Parathyroid adenoma (tissue), 2 donors: ENCODE results near the gene OR10AG1.

Experiments used
- H2AFZ ChIP-seq: fragments of 300-600 bp; sonication (generic); one replicate; pipeline ENCODE4 v1.7.0; 2017; ENCODE audit warnings: antibody characterized with exemption, mild to moderate bottlenecking
- H3K27ac ChIP-seq: fragments of 300-600 bp; sonication (generic); one replicate; pipeline ENCODE4 v1.7.0; 2017
- H3K27me3 ChIP-seq: fragments of 300-600 bp; sonication (generic); one replicate; pipeline ENCODE4 v1.7.0; 2017; ENCODE audit warnings: low read length; ENCODE audit not compliant: control insufficient read depth, insufficient read depth
- H3K36me3 ChIP-seq: fragments of 300-600 bp; sonication (generic); one replicate; pipeline ENCODE4 v1.7.0; 2017; ENCODE audit warnings: low read length; ENCODE audit not compliant: control insufficient read depth, insufficient read depth
- H3K4me1 ChIP-seq: fragments of 300-600 bp; sonication (generic); one replicate; pipeline ENCODE4 v1.7.0; 2017; ENCODE audit warnings: control low read depth
- H3K4me2 ChIP-seq: fragments of 300-600 bp; sonication (generic); one replicate; pipeline ENCODE4 v1.7.0; 2017; ENCODE audit warnings: low read length
- H3K4me3 ChIP-seq: fragments of 300-600 bp; sonication (generic); one replicate; pipeline ENCODE4 v1.7.0; 2017; ENCODE audit warnings: low read depth, low read length
- H3K79me2 ChIP-seq: fragments of 300-600 bp; sonication (generic); one replicate; pipeline ENCODE4 v1.7.0; 2017; ENCODE audit warnings: control low read depth
- H3K9ac ChIP-seq: fragments of 300-600 bp; sonication (generic); one replicate; pipeline ENCODE4 v1.7.0; 2017; ENCODE audit warnings: mild to moderate bottlenecking
- H3K9me3 ChIP-seq: fragments of 300-600 bp; sonication (generic); one replicate; pipeline ENCODE4 v1.7.0; 2017; ENCODE audit warnings: low read length; ENCODE audit not compliant: control insufficient read depth
- TF ChIP-seq, protein P1 (sequence below): fragments of 300-600 bp; sonication (generic); IDR thresholded peaks from one replicate; pipeline ENCODE4 v1.7.0; 2017; ENCODE audit warnings: antibody characterized with exemption, mild to moderate bottlenecking
- donor health status: primary hyperparathyroidism.

The OR10AG1 gene

DNA sequence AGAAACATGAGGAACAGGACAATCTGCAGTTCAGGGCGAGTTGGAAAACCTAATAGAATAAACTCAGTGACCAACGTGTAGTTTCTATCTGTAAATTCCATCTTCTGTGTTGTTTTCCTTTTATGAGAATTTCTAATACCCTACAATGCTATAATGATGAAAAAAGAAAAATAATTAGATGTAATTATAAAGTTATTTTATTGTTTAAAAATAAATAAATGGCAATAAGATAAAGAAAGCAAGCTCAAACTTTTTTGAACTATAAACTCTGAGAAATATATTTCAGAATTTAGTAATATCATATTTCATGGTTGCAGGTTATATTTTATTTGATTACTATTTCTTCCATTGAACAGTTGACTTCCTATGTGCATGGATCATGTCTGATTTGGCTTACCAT lies 33.4 kb downstream of the OR10AG1 start, which contains the start of gene OR5I1:
Gene OR5I1 (minus strand): TSS at position 101 of the 400 bp plus-strand sequence. CDS start 0 bp downstream, at position 101.
- H3K9me3 ChIP-seq, result no peaks in the 10 kb centered on the region
- no peak within 1 kb of the TSS for H3K4me3 ChIP-seq
- H3K27ac ChIP-seq, result no peak within 1 kb of the TSS
- no peak within 1 kb of the TSS for H3K4me2 ChIP-seq
- TF ChIP-seq, protein P1, sequence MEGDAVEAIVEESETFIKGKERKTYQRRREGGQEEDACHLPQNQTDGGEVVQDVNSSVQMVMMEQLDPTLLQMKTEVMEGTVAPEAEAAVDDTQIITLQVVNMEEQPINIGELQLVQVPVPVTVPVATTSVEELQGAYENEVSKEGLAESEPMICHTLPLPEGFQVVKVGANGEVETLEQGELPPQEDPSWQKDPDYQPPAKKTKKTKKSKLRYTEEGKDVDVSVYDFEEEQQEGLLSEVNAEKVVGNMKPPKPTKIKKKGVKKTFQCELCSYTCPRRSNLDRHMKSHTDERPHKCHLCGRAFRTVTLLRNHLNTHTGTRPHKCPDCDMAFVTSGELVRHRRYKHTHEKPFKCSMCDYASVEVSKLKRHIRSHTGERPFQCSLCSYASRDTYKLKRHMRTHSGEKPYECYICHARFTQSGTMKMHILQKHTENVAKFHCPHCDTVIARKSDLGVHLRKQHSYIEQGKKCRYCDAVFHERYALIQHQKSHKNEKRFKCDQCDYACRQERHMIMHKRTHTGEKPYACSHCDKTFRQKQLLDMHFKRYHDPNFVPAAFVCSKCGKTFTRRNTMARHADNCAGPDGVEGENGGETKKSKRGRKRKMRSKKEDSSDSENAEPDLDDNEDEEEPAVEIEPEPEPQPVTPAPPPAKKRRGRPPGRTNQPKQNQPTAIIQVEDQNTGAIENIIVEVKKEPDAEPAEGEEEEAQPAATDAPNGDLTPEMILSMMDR, result no peak
- no peaks in the 10 kb centered on the region for H3K4me1 ChIP-seq
- H3K79me2 ChIP-seq, result no peaks in the 10 kb centered on the region
- H3K9ac ChIP-seq, result no peak within 1 kb of the TSS
- H3K27me3 ChIP-seq, result no peaks in the 10 kb centered on the region
- H2AFZ ChIP-seq, result no peak within 1 kb of the TSS
- H3K36me3 ChIP-seq, result no peaks in the 10 kb centered on the region

DNA sequence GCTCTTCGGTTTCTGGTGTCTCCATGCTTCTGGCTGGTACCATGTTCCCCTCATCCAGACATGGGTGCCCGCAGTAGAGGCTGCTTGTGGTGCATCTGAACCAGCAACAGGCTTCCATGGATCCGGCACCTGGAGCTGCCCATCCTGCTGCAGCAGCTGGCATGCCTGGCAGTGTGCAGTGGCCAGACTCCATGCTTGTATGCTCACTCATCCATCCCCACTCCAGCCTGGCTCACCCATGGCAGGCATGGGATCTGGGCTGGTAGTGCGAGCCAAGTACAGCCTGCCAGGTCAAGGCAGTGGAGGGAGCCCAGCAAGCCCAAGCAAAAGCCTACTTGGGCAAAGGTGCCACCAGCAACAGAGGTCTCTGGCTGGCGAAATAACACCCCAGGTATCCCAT lies 49.2 kb downstream of the OR10AG1 start:
- H3K27me3 ChIP-seq, result no peaks in the 10 kb centered on the region
- no peak overlapping the region for H2AFZ ChIP-seq
- H3K4me3 ChIP-seq, result no peak overlapping the region
- H3K79me2 ChIP-seq, result no peaks in the 10 kb centered on the region
- H3K4me1 ChIP-seq, result no peaks in the 10 kb centered on the region
- no peaks in the 10 kb centered on the region for H3K36me3 ChIP-seq
- H3K9ac ChIP-seq, result no peak overlapping the region
- TF ChIP-seq, protein P1, result no peak
- no peak overlapping the region for H3K27ac ChIP-seq
- no peaks in the 10 kb centered on the region for H3K9me3 ChIP-seq
- H3K4me2 ChIP-seq, result no peak overlapping the region
